Skeletal muscle cell (primary cell): ENCODE results near the gene NR4A1.

Experiments
- DNase-seq: peaks from one replicate; pipeline ENCODE4 v3.0.0-alpha.2; 2010; ENCODE audit warnings: low read depth
- H3K4me3 ChIP-seq: 2 replicates; pipeline ENCODE4 v1.5.1; 2011; ENCODE audit warnings: low read depth, mild to moderate bottlenecking, control low read depth, low read length, moderate library complexity

Gene NR4A1

GRCh38 chr12:52070185-52070925, 19.1 kb downstream of the NR4A1 start:
- peak overlapping the region; percentile 99 for H3K4me3 ChIP-seq
- no peak for DNase-seq

GRCh38 chr12:52073531-52074381, 22.5 kb downstream of the NR4A1 start:
- H3K4me3 ChIP-seq: no peak overlapping the region
- peak; percentile 78 for DNase-seq

- H3K4me3 ChIP-seq: no peak overlapping the region
- DNase-seq: no peak
These were observed 23.9 kb downstream of the NR4A1 start for GRCh38 chr12:52074971-52075724.

GRCh38 chr12:52076811-52077210, 25.6 kb downstream of the NR4A1 start:
- DNase-seq: no peak

GRCh38 chr12:52078276-52078675, 27.0 kb downstream of the NR4A1 start:
- no peak for DNase-seq
- H3K4me3 ChIP-seq: no peak overlapping the region

More at GRCh38 chr12:52076811-52077210, 25.6 kb downstream of the NR4A1 start:
- H3K4me3 ChIP-seq: no peak overlapping the region

GRCh38 chr12:52079576-52080402, 28.5 kb downstream of the NR4A1 start, which contains the start of gene SMIM41:
Gene SMIM41 (plus strand): TSS chr12:52079704. CDS start chr12:52079780, 76 bp downstream.
- DNase-seq: no peak
- H3K4me3 ChIP-seq: no peak within 1 kb of the TSS

- no peak overlapping the region for H3K4me3 ChIP-seq
- DNase-seq: no peak
These were observed 29.4 kb downstream of the NR4A1 start for GRCh38 chr12:52080403-52081251.

- H3K4me3 ChIP-seq: no peak overlapping the region
- DNase-seq: no peak
These were observed 30.1 kb downstream of the NR4A1 start for GRCh38 chr12:52081263-52081733.

GRCh38 chr12:52082026-52082668, 30.9 kb downstream of the NR4A1 start:
- no peak for DNase-seq
- no peak overlapping the region for H3K4me3 ChIP-seq

GRCh38 chr12:52082669-52082987, 31.4 kb downstream of the NR4A1 start:
- DNase-seq: no peak
- no peak overlapping the region for H3K4me3 ChIP-seq

- DNase-seq: no peak
These were observed 31.9 kb downstream of the NR4A1 start for GRCh38 chr12:52082988-52083637.

GRCh38 chr12:52083638-52083996, 32.4 kb downstream of the NR4A1 start:
- DNase-seq: no peak
- no peak overlapping the region for H3K4me3 ChIP-seq

More at GRCh38 chr12:52082988-52083637, 31.9 kb downstream of the NR4A1 start:
- no peak overlapping the region for H3K4me3 ChIP-seq

- H3K4me3 ChIP-seq: no peak overlapping the region
- DNase-seq: no peak
These were observed 33.4 kb downstream of the NR4A1 start for GRCh38 chr12:52084491-52085231.

- no peak overlapping the region for H3K4me3 ChIP-seq
- no peak for DNase-seq
These were observed 34.5 kb downstream of the NR4A1 start for GRCh38 chr12:52085682-52086180.

GRCh38 chr12:52086366-52086765, 35.1 kb downstream of the NR4A1 start:
- no peak overlapping the region for H3K4me3 ChIP-seq
- no peak for DNase-seq
